WI38 (cell line): ENCODE data around the gene EFNA5.

Experiments used
- H3K4me3 ChIP-seq: 2 replicates; pipeline ENCODE4 v1.5.1; 2011; ENCODE audit warnings: low read depth, mild to moderate bottlenecking, control low read depth, low read length
- TF ChIP-seq, protein P1 (sequence below): IDR thresholded peaks from 2 replicates; pipeline ENCODE4 v1.5.1; 2012; ENCODE audit warnings: low read depth, mild to moderate bottlenecking, control low read depth, low read length

The EFNA5 gene

DNA sequence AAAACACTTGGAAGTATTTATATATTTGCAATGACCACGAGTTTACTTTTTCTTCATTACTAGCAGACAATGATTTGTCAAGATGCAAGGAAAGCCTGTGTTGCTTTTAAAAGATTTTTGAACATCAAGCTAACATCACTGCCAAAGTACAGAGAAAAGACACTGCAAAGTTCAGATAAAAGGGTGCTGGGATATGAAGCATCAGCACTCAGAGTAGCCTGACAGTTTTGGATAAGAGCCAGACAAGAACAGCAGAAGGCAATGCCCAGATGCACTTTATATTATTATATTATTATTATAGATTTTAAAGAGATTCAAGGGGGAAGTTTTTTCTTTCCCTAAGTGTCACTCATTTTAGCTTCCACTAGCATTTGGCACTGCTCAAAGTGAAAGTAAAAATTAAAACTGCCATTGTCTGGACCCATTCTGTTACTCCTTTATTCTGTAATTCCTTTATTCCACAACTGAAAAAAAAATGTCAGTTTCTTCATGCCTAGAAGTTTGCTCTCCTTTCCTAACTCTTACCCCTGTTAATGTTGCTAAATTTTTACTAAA lies 240.6 kb downstream of the EFNA5 start:
- no peak overlapping the region for H3K4me3 ChIP-seq
- TF ChIP-seq, protein P1, sequence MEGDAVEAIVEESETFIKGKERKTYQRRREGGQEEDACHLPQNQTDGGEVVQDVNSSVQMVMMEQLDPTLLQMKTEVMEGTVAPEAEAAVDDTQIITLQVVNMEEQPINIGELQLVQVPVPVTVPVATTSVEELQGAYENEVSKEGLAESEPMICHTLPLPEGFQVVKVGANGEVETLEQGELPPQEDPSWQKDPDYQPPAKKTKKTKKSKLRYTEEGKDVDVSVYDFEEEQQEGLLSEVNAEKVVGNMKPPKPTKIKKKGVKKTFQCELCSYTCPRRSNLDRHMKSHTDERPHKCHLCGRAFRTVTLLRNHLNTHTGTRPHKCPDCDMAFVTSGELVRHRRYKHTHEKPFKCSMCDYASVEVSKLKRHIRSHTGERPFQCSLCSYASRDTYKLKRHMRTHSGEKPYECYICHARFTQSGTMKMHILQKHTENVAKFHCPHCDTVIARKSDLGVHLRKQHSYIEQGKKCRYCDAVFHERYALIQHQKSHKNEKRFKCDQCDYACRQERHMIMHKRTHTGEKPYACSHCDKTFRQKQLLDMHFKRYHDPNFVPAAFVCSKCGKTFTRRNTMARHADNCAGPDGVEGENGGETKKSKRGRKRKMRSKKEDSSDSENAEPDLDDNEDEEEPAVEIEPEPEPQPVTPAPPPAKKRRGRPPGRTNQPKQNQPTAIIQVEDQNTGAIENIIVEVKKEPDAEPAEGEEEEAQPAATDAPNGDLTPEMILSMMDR, result no peak

DNA sequence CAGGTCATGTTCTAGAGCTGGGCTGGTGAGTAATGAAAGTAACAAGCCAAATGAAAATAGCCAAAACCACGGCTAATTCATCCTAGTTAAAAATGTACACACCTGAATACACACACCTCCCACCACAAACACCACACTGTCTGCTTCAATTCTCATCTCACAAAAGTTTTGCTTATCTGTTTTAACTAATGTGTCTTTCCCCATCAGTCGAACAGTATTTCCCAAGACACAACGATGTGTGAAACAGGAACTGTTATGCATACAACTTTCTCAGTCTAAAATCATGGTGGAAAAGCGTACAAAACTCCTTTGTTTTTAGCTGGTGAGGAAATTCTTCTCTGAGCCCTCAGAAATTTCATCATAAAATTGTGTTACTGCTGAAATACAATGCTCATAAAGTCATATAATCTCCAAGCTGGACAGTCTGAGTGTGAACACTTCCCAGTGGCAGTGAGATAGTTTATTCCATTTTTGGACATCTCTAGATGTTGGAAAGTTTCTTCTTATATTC lies 242.4 kb downstream of the EFNA5 start:
- H3K4me3 ChIP-seq, result no peak overlapping the region
- TF ChIP-seq, protein P1, result no peak

DNA sequence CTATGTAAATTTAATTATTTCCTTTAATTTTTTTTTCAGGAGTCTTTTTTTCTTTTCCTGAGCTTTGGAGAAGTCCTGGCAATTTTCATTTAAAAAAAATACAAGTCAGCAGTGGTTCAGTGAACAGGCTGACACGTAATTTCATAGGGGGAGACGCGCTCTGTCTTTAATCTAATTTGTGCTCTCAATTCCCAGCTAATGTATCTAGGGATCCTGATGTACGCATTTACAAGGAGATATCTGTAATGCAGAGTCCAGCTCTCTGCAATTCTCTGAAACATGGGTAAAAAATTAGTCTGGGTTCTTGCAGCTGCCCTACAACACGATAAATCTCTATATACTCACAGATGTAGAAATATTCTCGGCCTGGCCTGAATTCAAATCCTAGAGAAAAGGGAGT lies 243.9 kb downstream of the EFNA5 start:
- TF ChIP-seq, protein P1, result no peak
- H3K4me3 ChIP-seq, result no peak overlapping the region

DNA sequence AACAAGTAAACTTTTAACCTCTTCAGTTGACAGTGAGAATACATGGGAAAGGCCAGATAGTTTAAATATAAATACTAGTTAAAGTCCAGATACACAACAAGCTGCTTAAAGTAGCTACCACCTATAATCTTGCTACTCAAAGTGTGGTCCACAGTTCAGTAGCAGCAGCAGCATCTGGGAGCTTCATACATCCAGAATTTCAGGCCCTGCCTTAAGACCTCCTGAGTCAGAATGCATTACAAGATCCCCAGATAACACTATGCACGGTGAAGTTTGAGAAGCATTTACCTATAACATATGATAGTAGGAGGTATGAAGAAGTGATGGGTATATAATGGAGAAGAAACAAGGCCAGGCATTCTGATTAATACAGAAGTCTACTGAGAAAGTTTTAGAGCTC lies 244.5 kb downstream of the EFNA5 start:
- no peak overlapping the region for H3K4me3 ChIP-seq
- TF ChIP-seq, protein P1, result no peak

DNA sequence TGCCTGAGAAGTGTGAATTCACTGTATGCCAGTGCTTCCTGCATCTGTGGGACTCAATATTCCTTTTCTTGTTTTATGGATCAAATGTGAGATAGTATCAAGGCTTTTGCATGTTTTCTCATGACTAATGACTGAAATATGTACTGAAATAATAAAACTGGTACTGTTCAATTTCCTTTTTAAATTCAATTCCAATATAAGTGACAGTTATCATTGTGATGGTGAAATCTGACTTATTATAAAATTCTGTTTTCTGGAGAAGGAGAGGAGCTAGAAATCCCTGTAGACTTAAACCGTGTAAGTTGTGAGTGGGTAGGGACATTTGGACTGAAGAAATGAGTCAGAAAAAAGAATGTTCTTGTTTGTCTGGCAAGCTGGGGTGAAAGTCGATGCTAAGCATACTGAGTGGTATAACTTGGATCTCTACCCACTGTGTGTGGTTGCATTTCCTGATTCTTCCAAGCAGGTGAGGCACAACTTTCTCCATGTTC lies 245.2 kb downstream of the EFNA5 start:
- no peak overlapping the region for H3K4me3 ChIP-seq
- TF ChIP-seq, protein P1, result no peak

DNA sequence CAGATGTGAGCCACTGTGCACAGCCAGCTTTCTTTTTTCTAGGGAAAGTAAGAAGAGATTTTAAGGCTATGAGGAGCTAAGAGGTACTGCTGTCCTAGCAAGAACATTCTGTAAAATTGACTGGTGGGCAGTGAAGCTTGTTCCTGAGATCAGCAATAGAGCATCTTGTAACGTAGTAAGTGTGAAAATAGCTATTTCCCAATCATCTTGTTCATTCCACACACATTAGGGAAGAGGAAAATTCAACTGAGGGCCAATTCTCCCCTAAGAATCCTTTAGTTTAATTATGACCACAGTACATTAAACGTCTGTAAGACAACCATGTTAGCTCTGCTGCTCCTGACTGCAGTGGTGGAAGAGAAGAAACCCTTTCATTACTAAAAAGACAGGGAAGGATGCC lies 246.2 kb downstream of the EFNA5 start:
- no peak overlapping the region for H3K4me3 ChIP-seq
- TF ChIP-seq, protein P1, result no peak

DNA sequence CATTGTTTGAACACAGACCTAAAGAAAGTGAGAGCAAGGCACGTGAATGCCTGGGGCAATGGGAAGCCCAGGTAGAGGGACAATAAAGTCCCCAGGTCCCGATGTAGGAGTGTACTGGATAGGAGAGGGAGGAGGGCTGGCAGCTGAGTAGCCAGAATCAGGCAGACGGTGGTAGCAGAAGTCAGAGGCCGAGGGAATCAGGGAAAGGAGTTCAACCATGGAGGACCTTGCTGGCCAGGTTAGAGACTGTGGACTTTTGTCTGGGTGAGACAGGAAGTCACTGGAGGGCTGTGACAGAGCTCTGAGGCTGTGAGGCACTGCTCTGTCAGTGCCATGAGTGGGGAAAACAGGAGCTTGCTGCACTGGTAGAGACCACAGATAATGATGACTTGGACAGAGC lies 248.2 kb downstream of the EFNA5 start:
- TF ChIP-seq, protein P1, result no peak
- no peak overlapping the region for H3K4me3 ChIP-seq
